Astrocyte (in vitro differentiated cells and primary cell): ENCODE data around the gene AHR. TPM values are rescaled to one million over a fixed set of nuclear protein-coding genes. Genes with fewer than 3 reads are reported as not detected.
A peak's percentile ranks its signal among the peaks of the same experiment; 100 is the strongest.

Experiments used
- DNase-seq: peaks from one replicate; pipeline ENCODE4 v3.0.0-alpha.2; 2010; ENCODE audit warnings: low read depth
- FAIRE-seq: peaks from 2 replicates; lab custom pipeline; 2011; peaks lifted over from hg19 to GRCh38; lab: Jason Lieb, UNC
- H2AFZ ChIP-seq: 2 replicates; pipeline ENCODE4 v1.6.0; 2012; ENCODE audit warnings: low read depth, low read length, inconsistent platforms
- H3K27ac ChIP-seq: 2 replicates; pipeline ENCODE4 v1.5.1; 2011; ENCODE audit warnings: low read depth, low read length, inconsistent platforms
- H3K27me3 ChIP-seq: 2 replicates; pipeline ENCODE4 v1.6.0; 2011; ENCODE audit warnings: low read length, inconsistent platforms; ENCODE audit not compliant: insufficient read depth
- H3K36me3 ChIP-seq: 2 replicates; pipeline ENCODE4 v1.5.1; 2011; ENCODE audit warnings: low read length, inconsistent platforms; ENCODE audit not compliant: insufficient read depth
- H3K4me1 ChIP-seq: 2 replicates; pipeline ENCODE4 v1.5.1; 2011; ENCODE audit warnings: low read length, inconsistent platforms; ENCODE audit not compliant: insufficient read depth
- H3K4me2 ChIP-seq: 2 replicates; pipeline ENCODE4 v1.6.0; 2012; ENCODE audit warnings: low read length, inconsistent platforms
- H3K4me3 ChIP-seq: 2 replicates; pipeline ENCODE4 v1.5.1; 2011; ENCODE audit warnings: low read depth, mild to moderate bottlenecking, low read length, inconsistent platforms; ENCODE audit not compliant: insufficient read depth
- H3K79me2 ChIP-seq: 2 replicates; pipeline ENCODE4 v1.6.0; 2012; ENCODE audit warnings: mild to moderate bottlenecking, low read length, inconsistent platforms; ENCODE audit not compliant: insufficient read depth
- H3K9ac ChIP-seq: 2 replicates; pipeline ENCODE4 v1.6.0; 2012; ENCODE audit warnings: mild to moderate bottlenecking, low read length, inconsistent platforms
- H3K9me3 ChIP-seq: 2 replicates; pipeline ENCODE4 v1.5.1; 2012; ENCODE audit warnings: low read depth, mild to moderate bottlenecking, low read length, inconsistent platforms; ENCODE audit not compliant: insufficient read depth
- H4K20me1 ChIP-seq: 2 replicates; pipeline ENCODE4 v1.6.0; 2012; ENCODE audit warnings: low read length, inconsistent platforms; ENCODE audit not compliant: insufficient read depth
- H3K27ac Mint-ChIP-seq: one replicate; pipeline ENCODE4 v1.8.0; 2021; ENCODE audit warnings: mild to moderate bottlenecking, mixed read lengths; ENCODE audit not compliant: unreplicated experiment
- H3K27me3 Mint-ChIP-seq: one replicate; pipeline ENCODE4 v1.8.0; 2021; ENCODE audit warnings: low read depth, mixed read lengths; ENCODE audit not compliant: unreplicated experiment
- H3K36me3 Mint-ChIP-seq: one replicate; pipeline ENCODE4 v1.8.0; 2021; ENCODE audit warnings: low read depth, mixed read lengths; ENCODE audit not compliant: unreplicated experiment
- H3K4me1 Mint-ChIP-seq: one replicate; pipeline ENCODE4 v1.8.0; 2021; ENCODE audit warnings: low read depth, mixed read lengths; ENCODE audit not compliant: unreplicated experiment
- H3K4me3 Mint-ChIP-seq: one replicate; pipeline ENCODE4 v1.8.0; 2021; ENCODE audit warnings: mild to moderate bottlenecking, moderate library complexity, mixed read lengths; ENCODE audit not compliant: unreplicated experiment
- H3K9me3 Mint-ChIP-seq: one replicate; pipeline ENCODE4 v1.8.0; 2021; ENCODE audit warnings: mild to moderate bottlenecking, mixed read lengths; ENCODE audit not compliant: unreplicated experiment
- CTCF ChIP-seq: IDR thresholded peaks from 2 replicates; pipeline ENCODE4 v1.5.1; 2011; ENCODE audit warnings: low read depth, mild to moderate bottlenecking, inconsistent platforms, low read length, moderate library complexity; ENCODE audit not compliant: insufficient read depth
- EZH2 ChIP-seq: IDR thresholded peaks from 2 replicates; pipeline ENCODE4 v1.6.1; 2012; ENCODE audit warnings: mild to moderate bottlenecking, low read length, inconsistent platforms; ENCODE audit not compliant: insufficient read depth
- total RNA-seq: library from RNA; stranded (reverse); gene quantifications from 2 replicates; pipeline ENCODE4 v1.2.1, GENCODE V29; 2021

Gene AHR
- total RNA-seq, 1 donor from 2014 or later: 48.1 TPM

- Mint-ChIP-seq H3K27ac (peak overlapping the region; percentile 99), H3K4me3 (no peak overlapping the region), H3K36me3 (no peaks in the 10 kb centered on the region), H3K4me1 (peaks cover 47% of the 10 kb centered on the region), H3K27me3 (no peaks in the 10 kb centered on the region), H3K9me3 (no peaks in the 10 kb centered on the region)
- no peaks in the 10 kb centered on the region for H3K27me3 ChIP-seq
- no peaks in the 10 kb centered on the region for H3K9me3 ChIP-seq
- TF ChIP-seq CTCF: no peak
- no peak for TF ChIP-seq EZH2
- FAIRE-seq (no peak), DNase-seq (no peak)
- peak overlapping the region; percentile 99 for H3K27ac ChIP-seq
- H3K79me2 ChIP-seq: no peaks in the 10 kb centered on the region
- no peak overlapping the region for H3K9ac ChIP-seq
- no peak overlapping the region for H2AFZ ChIP-seq
- H4K20me1 ChIP-seq: no peaks in the 10 kb centered on the region
- no peaks in the 10 kb centered on the region for H3K36me3 ChIP-seq
- no peak overlapping the region for H3K4me2 ChIP-seq
- no peak overlapping the region for H3K4me3 ChIP-seq
- peaks cover 40% of the 10 kb centered on the region for H3K4me1 ChIP-seq
These were observed 70.5 kb downstream of the AHR start for GRCh38 chr7:17368856-17369524.

- H3K36me3 Mint-ChIP-seq: no peaks in the 10 kb centered on the region
- peak overlapping the region; percentile 59 for H3K9ac ChIP-seq
- peak overlapping the region; percentile 99 for H3K27ac ChIP-seq
- H3K27me3 Mint-ChIP-seq: no peaks in the 10 kb centered on the region
- no peaks in the 10 kb centered on the region for H3K79me2 ChIP-seq
- peak overlapping the region; percentile 29 for H3K4me2 ChIP-seq
- DNase-seq (peak; percentile 87), FAIRE-seq (no peak)
- H3K4me1 ChIP-seq: peaks cover 40% of the 10 kb centered on the region
- peaks cover 50% of the 10 kb centered on the region for H3K4me1 Mint-ChIP-seq
- no peaks in the 10 kb centered on the region for H4K20me1 ChIP-seq
- no peaks in the 10 kb centered on the region for H3K36me3 ChIP-seq
- H3K4me3 ChIP-seq: no peak overlapping the region
- no peaks in the 10 kb centered on the region for H3K9me3 Mint-ChIP-seq
- H3K9me3 ChIP-seq: no peaks in the 10 kb centered on the region
- no peaks in the 10 kb centered on the region for H3K27me3 ChIP-seq
- no peak for TF ChIP-seq EZH2
- TF ChIP-seq CTCF: no peak
- peak overlapping the region; percentile 99 for H3K27ac Mint-ChIP-seq
- H2AFZ ChIP-seq: no peak overlapping the region
- H3K4me3 Mint-ChIP-seq: no peak overlapping the region
These were observed 71.4 kb downstream of the AHR start for GRCh38 chr7:17369691-17370426.
